MM.1S (cell line): ENCODE results near the gene CACHD1.

Experiments
- EZH2 ChIP-seq: fragments of 300-600 bp; sonication (generic); optimal IDR thresholded peaks from 2 replicates; pipeline ENCODE3; 2017; ENCODE audit warnings: low read depth, mild to moderate bottlenecking, antibody characterized with exemption, low read length, mixed read lengths
- TF ChIP-seq, protein P1 (sequence below): fragments of 300-600 bp; sonication (generic); IDR thresholded peaks from 2 replicates; pipeline ENCODE4 v1.5.1; 2016; ENCODE audit warnings: antibody characterized with exemption, low read length, mixed read lengths

DNA sequence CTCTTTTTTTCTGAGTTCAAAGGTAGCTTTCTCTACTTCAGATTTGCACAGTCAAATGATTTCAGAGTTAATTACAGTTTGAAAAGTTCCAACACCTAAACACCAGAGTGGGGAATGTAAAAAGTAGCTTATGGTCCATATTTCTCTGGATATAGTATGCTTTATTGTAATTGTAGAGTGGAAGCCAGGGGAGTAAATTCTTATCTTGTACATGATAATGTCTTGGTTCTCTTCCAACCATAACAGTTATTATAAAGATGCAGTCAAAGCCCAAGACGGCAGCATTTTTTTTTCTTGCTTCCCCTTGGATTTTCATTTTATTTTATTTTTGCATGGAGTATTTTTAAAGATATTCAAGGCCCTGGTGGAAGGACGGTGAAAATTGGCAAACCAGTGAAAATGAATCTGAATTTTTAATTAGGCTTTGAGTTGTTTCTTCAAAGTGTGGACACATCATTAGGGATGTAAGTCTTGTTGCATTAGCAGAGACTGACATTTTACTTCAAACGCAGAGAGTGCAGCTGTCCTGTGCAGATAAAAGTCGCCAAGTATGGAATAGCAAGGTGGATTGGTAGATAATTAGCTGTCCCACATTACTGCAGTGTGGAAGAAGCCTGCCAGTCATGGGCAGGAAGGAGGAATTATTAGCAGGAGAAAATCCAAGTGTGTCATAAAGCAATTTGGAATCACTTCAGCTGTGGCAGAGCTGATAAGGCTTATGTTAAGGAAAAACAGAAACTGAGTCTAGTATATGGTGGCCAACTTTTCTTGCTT is 11.3 kb downstream of the CACHD1 start:
- TF ChIP-seq, protein P1, sequence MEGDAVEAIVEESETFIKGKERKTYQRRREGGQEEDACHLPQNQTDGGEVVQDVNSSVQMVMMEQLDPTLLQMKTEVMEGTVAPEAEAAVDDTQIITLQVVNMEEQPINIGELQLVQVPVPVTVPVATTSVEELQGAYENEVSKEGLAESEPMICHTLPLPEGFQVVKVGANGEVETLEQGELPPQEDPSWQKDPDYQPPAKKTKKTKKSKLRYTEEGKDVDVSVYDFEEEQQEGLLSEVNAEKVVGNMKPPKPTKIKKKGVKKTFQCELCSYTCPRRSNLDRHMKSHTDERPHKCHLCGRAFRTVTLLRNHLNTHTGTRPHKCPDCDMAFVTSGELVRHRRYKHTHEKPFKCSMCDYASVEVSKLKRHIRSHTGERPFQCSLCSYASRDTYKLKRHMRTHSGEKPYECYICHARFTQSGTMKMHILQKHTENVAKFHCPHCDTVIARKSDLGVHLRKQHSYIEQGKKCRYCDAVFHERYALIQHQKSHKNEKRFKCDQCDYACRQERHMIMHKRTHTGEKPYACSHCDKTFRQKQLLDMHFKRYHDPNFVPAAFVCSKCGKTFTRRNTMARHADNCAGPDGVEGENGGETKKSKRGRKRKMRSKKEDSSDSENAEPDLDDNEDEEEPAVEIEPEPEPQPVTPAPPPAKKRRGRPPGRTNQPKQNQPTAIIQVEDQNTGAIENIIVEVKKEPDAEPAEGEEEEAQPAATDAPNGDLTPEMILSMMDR, result no peak
- TF ChIP-seq EZH2, result no peak
